Peyer's patch (tissue), 4 donors: ENCODE results near the gene ZDHHC18. TPM values are rescaled to one million over a fixed set of nuclear protein-coding genes. Genes with fewer than 3 reads are reported as not detected.

Source experiments
- DNase-seq, 3 donors: peaks; one replicate each; pipeline ENCODE4 v3.0.0-alpha.2; 2017 to 2019
- H3K27ac ChIP-seq, 4 donors: fragments of 200-600 bp; sonication (generic); one replicate each; pipeline ENCODE4 v1.5.1; 2016 to 2019
- H3K27me3 ChIP-seq, 2 donors: fragments of 200-600 bp; sonication (generic); one replicate each; pipeline ENCODE4 v1.5.1; 2019
- H3K36me3 ChIP-seq, 3 donors: fragments of 200-600 bp; sonication (generic); one replicate each; pipeline ENCODE4 v1.5.1; 2016 to 2019
- H3K4me1 ChIP-seq, 4 donors: fragments of 200-600 bp; sonication (generic); one replicate each; pipeline ENCODE4 v1.5.1; 2016 to 2019
- H3K4me3 ChIP-seq, 4 donors: fragments of 200-600 bp; sonication (generic); 1 replicate in 3 of 4; 2 replicates in 1 of 4; pipeline ENCODE4 v1.5.1; 2016 to 2019; ENCODE audit warnings: mild to moderate bottlenecking in 1 of 4
- H3K9me3 ChIP-seq, 4 donors: fragments of 200-600 bp; sonication (generic); one replicate each; pipeline ENCODE4 v1.5.1; 2016 to 2019; ENCODE audit warnings: mild to moderate bottlenecking in 1 of 4
- POLR2A ChIP-seq, 2 donors: fragments of 450-650 bp; IDR thresholded peaks; one replicate each; pipeline ENCODE4 v1.5.1; 2017; ENCODE audit warnings: antibody characterized with exemption in 2 of 2, mild to moderate bottlenecking in 2 of 2, moderate library complexity in 2 of 2
- total RNA-seq, 4 donors: library from RNA; depleted of rRNA; stranded (reverse); fragments of >200 nt; gene quantifications; one replicate each; pipeline ENCODE4 v1.1.0, GENCODE V29; 2016
- TF ChIP-seq, protein P1 (sequence below), 6 experiments: fragments of 450-650 bp in 4 of 6; fragments of 200-600 bp in 2 of 6; sonication (generic) in 1 of 6; IDR thresholded peaks; one replicate each; pipeline ENCODE4 v1.5.1; 2017 to 2019; ENCODE audit warnings: antibody characterized with exemption in 6 of 6, mild to moderate bottlenecking in 3 of 6, moderate library complexity in 1 of 6

Gene ZDHHC18
- total RNA-seq, 4 donors from 2014 or later: 12.4 to 40.3 (median 29.0) TPM

DNA sequence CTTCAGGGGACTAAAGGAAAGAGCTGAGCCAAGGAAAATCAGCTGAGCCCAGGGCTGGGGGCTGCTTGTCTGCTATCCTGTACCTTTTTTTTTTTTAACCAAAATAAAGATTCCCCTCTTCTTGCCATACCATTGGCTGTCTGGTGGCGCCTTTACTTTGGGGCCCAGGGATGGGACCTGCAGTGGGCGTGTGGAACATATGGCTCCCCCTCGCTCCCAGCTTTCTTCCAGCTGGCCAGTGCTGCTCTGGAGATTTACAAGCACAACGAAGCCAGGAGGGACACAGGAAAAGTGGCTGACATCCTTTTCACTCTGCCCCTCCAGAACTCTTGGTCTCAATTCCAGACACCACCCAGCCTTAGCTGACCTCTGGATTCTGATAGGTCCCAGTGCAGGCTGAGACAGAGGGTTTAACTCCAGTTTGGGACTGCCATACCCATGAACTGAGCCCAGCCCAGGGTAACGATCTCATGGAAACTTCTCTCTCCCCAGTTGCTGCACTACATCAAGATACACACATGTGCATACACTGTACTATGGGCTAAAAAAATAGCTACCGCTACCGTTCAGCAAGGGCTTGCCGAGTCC is 31.1 kb downstream of the ZDHHC18 start:
- no peak for TF ChIP-seq POLR2A (IDR thresholded peaks at IDR 0.05)
- TF ChIP-seq, protein P1, sequence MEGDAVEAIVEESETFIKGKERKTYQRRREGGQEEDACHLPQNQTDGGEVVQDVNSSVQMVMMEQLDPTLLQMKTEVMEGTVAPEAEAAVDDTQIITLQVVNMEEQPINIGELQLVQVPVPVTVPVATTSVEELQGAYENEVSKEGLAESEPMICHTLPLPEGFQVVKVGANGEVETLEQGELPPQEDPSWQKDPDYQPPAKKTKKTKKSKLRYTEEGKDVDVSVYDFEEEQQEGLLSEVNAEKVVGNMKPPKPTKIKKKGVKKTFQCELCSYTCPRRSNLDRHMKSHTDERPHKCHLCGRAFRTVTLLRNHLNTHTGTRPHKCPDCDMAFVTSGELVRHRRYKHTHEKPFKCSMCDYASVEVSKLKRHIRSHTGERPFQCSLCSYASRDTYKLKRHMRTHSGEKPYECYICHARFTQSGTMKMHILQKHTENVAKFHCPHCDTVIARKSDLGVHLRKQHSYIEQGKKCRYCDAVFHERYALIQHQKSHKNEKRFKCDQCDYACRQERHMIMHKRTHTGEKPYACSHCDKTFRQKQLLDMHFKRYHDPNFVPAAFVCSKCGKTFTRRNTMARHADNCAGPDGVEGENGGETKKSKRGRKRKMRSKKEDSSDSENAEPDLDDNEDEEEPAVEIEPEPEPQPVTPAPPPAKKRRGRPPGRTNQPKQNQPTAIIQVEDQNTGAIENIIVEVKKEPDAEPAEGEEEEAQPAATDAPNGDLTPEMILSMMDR (IDR thresholded peaks at IDR 0.05): no peak
- H3K9me3 ChIP-seq: no peaks in the 10 kb centered on the region
- no peak overlapping the region for H3K27ac ChIP-seq
- H3K4me1 ChIP-seq: peaks cover 0 to 23% (median 0%) of the 10 kb centered on the region in 4 donors
- H3K4me3 ChIP-seq: no peak overlapping the region
- H3K27me3 ChIP-seq: no peaks in the 10 kb centered on the region
- H3K36me3 ChIP-seq: peaks cover 0 to 26% (median 0%) of the 10 kb centered on the region in 3 donors
- DNase-seq: no peak

DNA sequence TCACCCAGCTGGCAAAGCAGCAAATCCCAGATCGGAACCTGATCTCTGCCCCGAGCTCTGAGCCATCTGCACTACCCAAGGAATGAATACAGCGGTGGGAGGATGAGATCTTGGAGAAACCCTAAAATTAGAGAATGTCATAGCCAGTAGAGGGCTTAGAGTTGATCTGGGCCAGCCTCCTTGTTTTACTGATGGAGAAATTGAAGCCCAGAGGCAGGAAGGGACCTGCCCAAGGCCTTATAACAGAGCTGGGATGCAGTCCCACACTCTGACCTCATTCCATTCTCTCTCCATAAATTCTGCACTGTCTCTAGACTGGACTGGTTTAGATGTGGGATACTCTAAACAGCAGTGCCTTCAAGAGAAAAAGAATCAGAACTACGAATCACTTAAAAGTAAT is 31.7 kb downstream of the ZDHHC18 start:
- H3K4me3 ChIP-seq: no peak overlapping the region
- peaks cover 0 to 22% (median 0%) of the 10 kb centered on the region in 3 donors for H3K36me3 ChIP-seq

DNA sequence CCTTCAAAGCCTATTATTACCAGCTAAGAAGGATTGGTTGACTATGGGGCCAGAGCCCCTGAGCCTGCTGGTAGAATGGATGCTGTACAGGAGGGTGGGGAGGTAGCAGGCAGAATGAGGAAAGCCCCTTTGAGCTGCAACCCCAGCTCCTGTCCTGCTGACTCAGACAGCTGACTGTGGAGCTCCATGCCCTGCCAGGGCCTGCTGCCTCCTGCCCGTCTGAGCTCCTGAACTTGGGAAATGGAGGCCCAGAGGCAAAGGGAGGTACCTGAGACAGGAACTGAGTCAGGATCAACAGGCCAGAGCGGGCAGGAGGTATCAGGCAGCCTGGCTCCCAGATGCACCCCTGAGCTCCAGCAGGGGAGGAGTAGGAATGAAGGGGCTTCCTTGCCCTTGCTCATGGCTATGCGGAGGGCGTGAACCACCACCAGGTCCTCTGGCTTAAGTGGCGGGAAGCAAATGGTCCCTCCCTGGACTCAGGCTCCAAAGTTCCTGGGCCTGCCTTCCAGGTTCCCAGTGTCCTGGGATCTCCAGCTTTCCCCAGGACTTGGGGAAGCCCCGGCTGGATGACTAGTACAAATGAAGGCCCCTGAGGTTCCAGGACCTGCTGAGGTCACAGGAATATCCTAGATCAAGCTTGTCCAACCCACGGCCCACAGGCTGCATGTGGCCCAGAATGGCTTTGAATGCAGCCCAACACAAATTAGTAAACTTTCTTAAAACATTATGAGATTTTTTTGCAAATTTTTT is 32.6 kb downstream of the ZDHHC18 start:
- H3K4me3 ChIP-seq: no peak overlapping the region
- no peak overlapping the region for H3K27ac ChIP-seq
- no peak for DNase-seq
- TF ChIP-seq POLR2A (IDR thresholded peaks at IDR 0.05): no peak
- TF ChIP-seq, protein P1 (IDR thresholded peaks at IDR 0.05): no peak
- H3K36me3 ChIP-seq: peaks cover 0 to 14% (median 0%) of the 10 kb centered on the region in 3 donors
- H3K4me1 ChIP-seq: peaks cover 0 to 27% (median 5%) of the 10 kb centered on the region in 4 donors
- H3K9me3 ChIP-seq: no peaks in the 10 kb centered on the region
- no peaks in the 10 kb centered on the region for H3K27me3 ChIP-seq

More for the DNA sequence above, 31.7 kb downstream of the ZDHHC18 start:
- H3K9me3 ChIP-seq: no peaks in the 10 kb centered on the region
- no peak for DNase-seq
- TF ChIP-seq, protein P1 (IDR thresholded peaks at IDR 0.05): no peak
- TF ChIP-seq POLR2A (IDR thresholded peaks at IDR 0.05): no peak
- no peaks in the 10 kb centered on the region for H3K27me3 ChIP-seq
- H3K4me1 ChIP-seq: peaks cover 0 to 23% (median 0%) of the 10 kb centered on the region in 4 donors
- H3K27ac ChIP-seq: no peak overlapping the region

DNA sequence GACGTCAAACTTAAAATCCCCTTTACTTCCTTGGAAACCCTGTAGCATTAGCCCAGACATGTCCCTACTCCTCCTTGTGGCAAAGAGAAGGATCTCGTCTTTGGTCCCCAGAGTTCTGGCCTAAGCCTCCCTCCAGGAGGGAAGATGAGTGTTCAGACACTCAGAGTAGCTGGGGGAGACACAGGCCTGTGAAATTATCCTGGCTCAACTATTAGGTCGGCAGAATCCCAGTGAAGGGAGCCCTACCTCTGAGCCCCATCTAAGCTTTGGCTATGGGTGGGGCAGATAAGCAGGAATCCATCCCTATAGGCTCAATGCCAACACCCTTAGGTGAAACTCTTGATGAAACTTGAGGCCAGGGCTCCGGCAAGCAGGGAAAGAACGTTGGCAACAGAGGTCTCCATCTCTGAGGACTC is 34.8 kb downstream of the ZDHHC18 start:
- Histone ChIP-seq H3K9me3 (no peaks in the 10 kb centered on the region), H3K4me1 (peaks cover 0 to 22% (median 13%) of the 10 kb centered on the region in 4 donors), H3K27me3 (no peaks in the 10 kb centered on the region), H3K36me3 (peaks cover 0 to under 1% (median 0%) of the 10 kb centered on the region in 3 donors), H3K27ac (no peak overlapping the region), H3K4me3 (no peak overlapping the region)
- TF ChIP-seq, protein P1 (IDR thresholded peaks at IDR 0.05): peak in 1 of 6 experiments; percentile 10
- no peak for TF ChIP-seq POLR2A (IDR thresholded peaks at IDR 0.05)
- DNase-seq: no peak

DNA sequence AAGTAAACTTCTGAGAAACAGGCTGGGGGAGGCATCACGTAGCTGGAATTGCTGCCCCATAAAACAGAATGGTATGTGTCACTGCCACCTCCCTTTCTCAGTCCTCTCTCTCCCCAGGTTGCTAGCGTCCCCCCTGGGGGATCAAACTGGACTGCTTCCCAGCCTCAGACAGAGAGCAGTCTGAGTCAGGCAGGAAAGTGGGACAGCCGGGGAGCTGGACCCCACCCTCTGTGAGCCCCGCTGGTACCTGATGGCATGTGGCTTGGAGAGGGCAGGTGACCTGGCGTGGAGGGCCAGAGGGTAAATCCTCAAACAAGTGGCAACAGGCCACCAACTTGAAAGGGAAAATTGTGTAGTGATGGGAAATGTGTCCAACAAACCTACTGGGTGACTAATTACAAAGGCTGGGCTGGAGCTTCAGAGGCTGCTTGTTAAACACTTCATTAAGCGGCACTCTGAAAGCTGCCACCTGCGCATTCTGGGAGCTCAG is 35.4 kb downstream of the ZDHHC18 start:
- H3K27ac ChIP-seq: peak overlapping the region in 1 of 4 donors; percentile 97
- H3K9me3 ChIP-seq: no peaks in the 10 kb centered on the region
- H3K4me1 ChIP-seq: peaks cover 0 to 22% (median 13%) of the 10 kb centered on the region in 4 donors
- no peak for DNase-seq
- no peaks in the 10 kb centered on the region for H3K27me3 ChIP-seq
- TF ChIP-seq, protein P1 (IDR thresholded peaks at IDR 0.05): no peak
- no peak for TF ChIP-seq POLR2A (IDR thresholded peaks at IDR 0.05)
- H3K36me3 ChIP-seq: no peaks in the 10 kb centered on the region
- no peak overlapping the region for H3K4me3 ChIP-seq
